GM13977 (cell line): ENCODE results near the gene AGGF1.

Experiments used
- DNase-seq: peaks from one replicate; pipeline ENCODE4 v3.0.0; 2012; ENCODE audit warnings: low spot score
- CTCF ChIP-seq: IDR thresholded peaks from 2 replicates; pipeline ENCODE4 v1.5.1; 2012; ENCODE audit warnings: mild to moderate bottlenecking, control low read depth; ENCODE audit not compliant: insufficient read depth; ENCODE audit errors: extremely low read depth, missing control alignments
- in situ Hi-C: fragments of 300-500 bp; cut with MboI; formaldehyde crosslinking; loops from one replicate; pipeline ENCODE4 v1.12.0; 2022; ENCODE audit warnings: low sequenced_read_pairs, low pct_unique_long_range_greater_than_20kb, mixed read lengths, inconsistent platforms; ENCODE audit not compliant: unreplicated experiment

Gene AGGF1

GRCh38 chr5:77082280-77082679, 52.1 kb downstream of the AGGF1 start:
- in situ Hi-C loops: loop anchor here (10.0 kb wide), 1 partner anchor 217 kb away; no protein-coding TSS in a partner anchor
- DNase-seq: no peak
- no peak for TF ChIP-seq CTCF

GRCh38 chr5:77083088-77083487, 52.9 kb downstream of the AGGF1 start:
- DNase-seq: no peak
- in situ Hi-C loops: loop anchor here (10.0 kb wide), 1 partner anchor 218 kb away; no protein-coding TSS in a partner anchor
- no peak for TF ChIP-seq CTCF

DNA sequence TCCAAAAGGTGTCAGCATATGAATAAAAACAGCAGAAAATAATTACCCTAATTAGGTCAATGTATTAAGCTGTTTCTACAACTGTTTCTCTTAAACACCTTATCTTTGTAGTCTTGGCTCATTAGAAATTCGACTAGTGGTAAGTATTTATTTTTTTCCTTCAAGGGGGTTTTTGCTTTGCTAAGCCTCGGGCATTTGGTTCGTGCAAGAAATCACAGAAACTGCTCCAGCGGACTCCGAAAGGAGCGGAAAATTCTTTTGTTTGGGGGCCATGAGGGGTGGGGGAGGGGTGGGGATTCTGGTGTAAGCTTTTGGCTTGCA, 56.1 kb downstream of the AGGF1 start:
- TF ChIP-seq CTCF: no peak
- no peak for DNase-seq
- in situ Hi-C loops: loop anchor here (10.0 kb wide), 1 partner anchor 222 kb away; no protein-coding TSS in a partner anchor

DNA sequence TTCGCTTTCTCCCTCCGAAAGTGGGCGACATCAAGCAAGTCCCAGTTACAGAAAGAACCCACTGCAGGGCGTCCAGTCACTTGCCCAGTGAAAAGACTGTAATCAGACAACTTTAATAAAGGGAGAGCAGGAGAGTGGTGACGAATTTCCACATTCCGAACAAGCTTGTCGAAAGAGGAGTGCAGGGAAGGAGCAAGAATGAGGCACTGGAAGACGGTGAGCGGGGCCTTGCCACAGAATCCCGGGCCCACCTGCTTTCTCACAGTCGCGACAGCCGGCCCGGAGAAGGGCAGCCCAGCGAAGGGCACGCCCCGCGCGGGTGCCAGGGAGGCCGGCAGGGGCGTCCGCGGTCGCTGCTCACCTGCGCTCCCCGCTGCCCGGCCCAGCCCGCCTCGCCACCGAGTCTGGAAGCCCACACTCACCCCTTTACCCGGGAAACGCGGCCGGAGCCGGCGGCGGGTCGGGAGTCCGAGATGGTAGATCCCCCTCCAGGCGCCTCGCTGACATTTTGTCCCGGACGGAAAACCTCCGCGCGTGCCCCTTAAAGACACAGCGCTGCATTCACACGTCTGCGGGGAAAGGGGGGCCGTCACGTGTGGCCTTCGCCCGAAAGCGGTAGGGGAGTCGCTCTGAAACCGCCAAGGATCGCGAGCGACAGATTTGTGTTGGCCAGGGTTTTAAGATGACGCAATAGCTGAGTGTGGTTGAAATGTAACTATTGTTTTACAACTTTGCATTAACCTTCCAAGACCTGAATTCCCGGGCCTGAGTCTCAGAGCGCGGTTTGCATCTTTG, 56.7 kb downstream of the AGGF1 start, which contains the start of gene ZBED3:
Gene ZBED3 (minus strand): TSS at position 597 of the 795 bp plus-strand sequence. CDS start 9,407 bp downstream, outside the sequence.
- peak; percentile 26 for TF ChIP-seq CTCF
- in situ Hi-C loops: loop anchor here (10.0 kb wide), 1 partner anchor 222 kb away; no protein-coding TSS in a partner anchor
- peak; percentile 77 for DNase-seq

DNA sequence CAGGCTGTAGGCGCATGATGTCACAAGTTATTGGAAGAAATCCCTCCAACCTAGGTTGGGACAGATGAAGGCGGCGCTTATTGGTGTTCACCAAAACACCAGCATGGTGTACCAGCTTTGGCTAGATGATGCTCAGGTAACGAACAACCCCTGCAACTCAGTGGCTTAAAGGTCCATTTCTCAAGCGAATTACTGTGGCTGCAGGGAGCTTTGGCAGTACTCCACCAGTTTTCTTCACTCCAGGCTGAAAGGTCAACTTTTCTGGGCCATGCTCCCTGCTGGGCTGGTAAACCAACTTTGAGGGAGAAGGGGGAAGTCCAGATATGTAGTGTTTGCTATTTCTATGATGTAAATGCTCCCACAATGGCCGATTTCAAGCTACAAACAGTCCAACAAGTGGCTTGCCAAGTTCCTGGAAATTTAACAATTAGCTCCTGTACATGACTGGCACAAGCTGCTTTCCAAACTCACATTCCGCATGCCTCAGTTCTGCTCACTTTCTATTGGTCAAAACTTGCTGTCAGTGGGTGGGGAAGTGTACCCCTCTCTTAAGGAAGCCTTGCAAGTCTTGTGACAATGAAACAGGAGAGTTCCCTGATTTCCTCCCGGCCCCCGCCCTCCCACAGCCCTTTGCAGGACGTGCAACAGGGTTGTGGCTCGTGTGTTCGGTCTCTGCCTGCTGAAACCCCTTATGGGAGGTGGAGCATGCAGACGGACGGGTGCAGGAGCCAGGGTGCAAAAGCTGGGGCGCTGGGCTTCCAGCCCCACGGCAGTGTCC, 57.5 kb downstream of the AGGF1 start:
- in situ Hi-C loops: loop anchor here (10.0 kb wide), 1 partner anchor 223 kb away; no protein-coding TSS in a partner anchor
- DNase-seq: no peak
- no peak for TF ChIP-seq CTCF

DNA sequence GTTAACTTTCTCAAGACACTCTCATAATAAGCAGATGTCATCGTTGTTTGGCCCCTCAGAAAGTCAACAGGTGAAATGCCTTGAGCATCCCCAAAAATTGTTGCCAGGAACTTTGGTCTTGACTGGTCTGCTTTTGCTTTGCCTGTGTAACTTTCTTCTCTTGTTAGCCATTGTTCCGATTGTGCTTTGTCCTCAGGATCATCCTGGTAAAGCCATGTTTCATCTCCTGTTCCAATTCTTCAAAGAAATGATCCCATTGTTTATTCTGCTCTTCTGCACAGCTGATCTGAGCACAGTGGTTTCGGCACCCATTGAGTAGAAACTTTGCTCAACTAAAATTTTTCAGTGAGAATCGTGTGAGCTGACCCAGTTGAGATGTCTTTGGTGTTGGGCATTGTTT, 65.0 kb downstream of the AGGF1 start:
- DNase-seq: no peak
- in situ Hi-C loops: no loop called here
- no peak for TF ChIP-seq CTCF
